Fibroblast of villous mesenchyme (primary cell): ENCODE data around the gene ACKR4. TPM values are rescaled to one million over a fixed set of nuclear protein-coding genes. Genes with fewer than 3 reads are reported as not detected.

Experiments used
- DNase-seq: peaks from one replicate; pipeline ENCODE4 v3.0.0-alpha.2; 2010; ENCODE audit warnings: low read depth
- H3K4me3 ChIP-seq: 2 replicates; pipeline ENCODE4 v1.5.1; 2011; ENCODE audit warnings: low read depth, mild to moderate bottlenecking, low read length
- total RNA-seq: library from RNA; depleted of rRNA; stranded (reverse); fragments of >200 nt; gene quantifications from 2 replicates; pipeline ENCODE4 v1.2.3, GENCODE V29; 2012
- TF ChIP-seq, protein P1 (sequence below): IDR thresholded peaks from 2 replicates; pipeline ENCODE4 v1.5.1; 2012; ENCODE audit warnings: low read depth, mild to moderate bottlenecking, low read length; ENCODE audit not compliant: insufficient read depth

The ACKR4 gene
- total RNA-seq, 1 donor = 9.5 TPM

DNA sequence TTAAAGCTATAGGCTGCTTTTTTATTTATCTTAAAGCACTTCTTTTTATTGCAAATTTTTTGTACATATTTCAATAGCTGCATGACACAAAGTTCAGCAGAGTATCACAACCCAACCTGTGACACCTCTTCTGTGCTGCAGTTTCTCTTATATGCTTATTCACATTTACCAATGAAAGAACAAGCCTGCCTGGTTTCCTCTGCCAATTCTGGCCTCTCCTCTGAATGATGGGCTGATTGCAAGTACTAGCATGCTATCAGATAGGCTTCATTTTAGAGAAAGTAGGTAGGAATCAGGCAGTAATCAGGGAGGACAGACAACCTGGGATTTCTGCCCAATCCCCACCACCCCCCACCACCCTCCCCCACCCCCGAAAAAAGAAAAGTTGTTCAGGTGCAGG lies 26.6 kb downstream of the ACKR4 start:
- no peak overlapping the region for H3K4me3 ChIP-seq
- DNase-seq = no peak
- TF ChIP-seq, protein P1, sequence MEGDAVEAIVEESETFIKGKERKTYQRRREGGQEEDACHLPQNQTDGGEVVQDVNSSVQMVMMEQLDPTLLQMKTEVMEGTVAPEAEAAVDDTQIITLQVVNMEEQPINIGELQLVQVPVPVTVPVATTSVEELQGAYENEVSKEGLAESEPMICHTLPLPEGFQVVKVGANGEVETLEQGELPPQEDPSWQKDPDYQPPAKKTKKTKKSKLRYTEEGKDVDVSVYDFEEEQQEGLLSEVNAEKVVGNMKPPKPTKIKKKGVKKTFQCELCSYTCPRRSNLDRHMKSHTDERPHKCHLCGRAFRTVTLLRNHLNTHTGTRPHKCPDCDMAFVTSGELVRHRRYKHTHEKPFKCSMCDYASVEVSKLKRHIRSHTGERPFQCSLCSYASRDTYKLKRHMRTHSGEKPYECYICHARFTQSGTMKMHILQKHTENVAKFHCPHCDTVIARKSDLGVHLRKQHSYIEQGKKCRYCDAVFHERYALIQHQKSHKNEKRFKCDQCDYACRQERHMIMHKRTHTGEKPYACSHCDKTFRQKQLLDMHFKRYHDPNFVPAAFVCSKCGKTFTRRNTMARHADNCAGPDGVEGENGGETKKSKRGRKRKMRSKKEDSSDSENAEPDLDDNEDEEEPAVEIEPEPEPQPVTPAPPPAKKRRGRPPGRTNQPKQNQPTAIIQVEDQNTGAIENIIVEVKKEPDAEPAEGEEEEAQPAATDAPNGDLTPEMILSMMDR = no peak

- TF ChIP-seq, protein P1 = no peak
- DNase-seq = no peak
- H3K4me3 ChIP-seq = no peak overlapping the region
Measured at GRCh38 chr3:132624790-132625189, 27.7 kb downstream of the ACKR4 start.

GRCh38 chr3:132625613-132626012 lies 28.5 kb downstream of the ACKR4 start:
- TF ChIP-seq, protein P1 = no peak
- no peak overlapping the region for H3K4me3 ChIP-seq
- DNase-seq = no peak

- no peak overlapping the region for H3K4me3 ChIP-seq
- TF ChIP-seq, protein P1 = no peak
- DNase-seq = no peak
Measured at GRCh38 chr3:132626955-132627354, 29.9 kb downstream of the ACKR4 start.

DNA sequence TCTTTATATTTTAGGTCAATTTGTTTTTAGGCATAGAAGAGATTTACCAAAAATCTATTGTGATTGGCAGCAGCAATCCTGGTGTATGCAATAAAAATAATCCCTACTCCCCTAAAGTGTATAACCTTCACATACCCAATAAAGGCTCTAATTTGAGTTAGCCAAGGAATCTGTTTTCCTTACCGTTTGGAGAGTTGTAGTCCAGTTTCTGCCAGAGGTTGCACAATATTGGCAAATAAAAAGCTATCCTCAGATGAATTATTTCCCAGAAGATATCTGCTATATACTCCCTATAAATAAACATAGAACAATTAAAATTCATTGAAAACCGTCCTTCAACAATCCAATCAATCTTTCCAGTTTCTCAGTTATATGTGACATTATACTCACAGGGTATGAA lies 31.1 kb downstream of the ACKR4 start:
- DNase-seq = peak; percentile 38
- H3K4me3 ChIP-seq = no peak overlapping the region
- TF ChIP-seq, protein P1 = no peak

DNA sequence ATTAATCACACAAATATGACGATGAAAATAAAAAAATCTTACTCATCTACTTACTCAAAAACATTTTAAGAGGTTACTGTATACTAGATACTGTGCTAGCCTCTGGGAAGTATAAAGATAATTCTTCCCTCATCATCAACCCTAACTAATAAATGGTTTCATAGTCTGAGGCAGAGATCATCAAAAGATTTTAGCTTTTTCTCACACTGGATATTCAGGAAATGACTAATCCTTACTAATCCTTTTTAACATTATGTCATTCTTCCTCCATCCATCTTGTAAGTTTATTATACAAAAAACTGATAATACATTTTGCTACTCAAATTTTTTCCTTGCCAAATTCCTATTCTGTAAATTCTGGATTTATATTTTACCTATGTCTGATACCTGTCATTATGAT lies 32.9 kb downstream of the ACKR4 start:
- peak; percentile 81 for DNase-seq
- TF ChIP-seq, protein P1 = no peak
- H3K4me3 ChIP-seq = no peak overlapping the region

DNA sequence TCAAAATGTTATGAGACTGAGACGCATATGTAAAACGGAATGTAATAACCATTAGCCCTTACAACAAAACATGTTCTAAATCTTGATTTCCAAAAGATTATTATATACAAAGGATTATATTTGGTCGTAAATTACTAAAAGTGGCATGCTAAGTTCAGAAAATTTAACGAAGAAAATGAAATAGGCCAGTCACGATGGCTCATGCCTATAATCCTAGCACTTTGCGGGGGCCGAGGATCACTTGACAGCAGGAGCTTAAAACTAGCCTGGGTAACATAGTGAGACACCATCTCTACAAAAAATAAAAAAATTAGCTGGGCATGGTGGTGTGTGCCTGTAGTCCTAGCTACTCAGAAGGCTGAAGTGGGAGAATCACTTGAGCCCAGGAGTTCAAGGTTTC lies 33.5 kb downstream of the ACKR4 start:
- peak; percentile 66 for DNase-seq
- H3K4me3 ChIP-seq = no peak overlapping the region
- TF ChIP-seq, protein P1 = no peak
